Ovary (tissue), 9 donors: Measurements from ENCODE around the gene USP28. TPM values are rescaled to one million over a fixed set of nuclear protein-coding genes. Genes with fewer than 3 reads are reported as not detected.

Experiments used
- DNase-seq, 5 donors: peaks; one replicate each; pipeline ENCODE4 v3.0.0-alpha.2; 2019 to 2020
- H3K27ac ChIP-seq, 2 donors: fragments of 200-600 bp; one replicate each; pipeline versions ENCODE4 v1.5.1 to v1.8.0; 2019 to 2022
- H3K27me3 ChIP-seq: fragments of 200-600 bp; one replicate; pipeline ENCODE4 v1.8.0; 2022
- H3K36me3 ChIP-seq: fragments of 200-600 bp; sonication (generic); one replicate; pipeline ENCODE4 v1.5.1; 2019
- H3K4me1 ChIP-seq: one replicate; pipeline ENCODE4 v1.8.1; 2013; ENCODE audit warnings: mild to moderate bottlenecking, moderate library complexity; ENCODE audit not compliant: insufficient read depth
- H3K4me3 ChIP-seq: fragments of 200-600 bp; sonication (generic); one replicate; pipeline ENCODE4 v1.5.1; 2017
- H3K9me3 ChIP-seq, 2 donors: fragments of 200-600 bp in 1 of 2; sonication (generic) in 1 of 2; one replicate each; pipeline versions ENCODE4 v1.5.1 to v1.8.1; 2013 to 2019; ENCODE audit warnings: mild to moderate bottlenecking in 1 of 2, moderate library complexity in 1 of 2
- CTCF ChIP-seq, 3 donors: fragments of 450-650 bp in 2 of 3; fragments of 200-600 bp in 1 of 3; IDR thresholded peaks; one replicate each; pipeline versions ENCODE4 v1.5.1 to v1.8.0; 2016 to 2022; ENCODE audit warnings: antibody characterized with exemption in 3 of 3, mild to moderate bottlenecking in 1 of 3
- EP300 ChIP-seq: sonication (generic); formaldehyde crosslinking; IDR thresholded peaks from one replicate; pipeline ENCODE4 v1.6.1; 2017; ENCODE audit warnings: antibody characterized with exemption
- POLR2A ChIP-seq: fragments of 450-650 bp; IDR thresholded peaks from one replicate; pipeline ENCODE4 v1.6.1; 2017; ENCODE audit warnings: antibody characterized with exemption, mild to moderate bottlenecking, moderate library complexity
- WGBS, 3 donors: extraction: QIAGEN DNeasy Blood & Tissue Kit in 1 of 3; methylation state at CpG; one replicate each; pipeline versions ENCODE4 v1.1.5 to v1.1.7; 2013 to 2017; 5-methylcytosine and 5-hydroxymethylcytosine counted together
- intact Hi-C, 4 donors: fragments of 100-400 bp; cut with DNase I; formaldehyde crosslinking; loops; one replicate each; pipeline versions ENCODE4 v1.11.0 to v1.15.1; 2022 to 2023
- polyA plus RNA-seq, 2 donors: library from polyadenylated mRNA; stranded (reverse); fragments of 200-250 nt in 1 of 2; fragments of 350-450 nt in 1 of 2; fragmentation: Illumina TruSeq in 1 of 2; extraction: RNeasy Lipid Tissue Mini Kit (QIAGEN cat#74804) in 1 of 2; gene quantifications; one replicate each; pipeline ENCODE4 v1.2.3, GENCODE V29; 2013 to 2014
- total RNA-seq, 7 donors: library from RNA; depleted of rRNA in 2 of 7; stranded (reverse); fragments of >200 nt in 2 of 7; fragmentation: NEBNext Ultra II Directional in 3 of 7; extraction: Animal tissue kit (Norgen Biotek cat#: 25700) in 3 of 7; gene quantifications; one replicate each; pipeline versions ENCODE4 v1.1.0 to v1.2.4, GENCODE V29; 2016 to 2023
- donor health status: DM: no; HTN: no; CAD: no; lungs with moderate emphysema.
- donor health status: DM: no; HTN: no; CAD: no.
- donor health status: Bipolar disorder and iron deficiency.
- donor health status: DM: yes; HTN: yes; CAD: no.
- donor health status: DM: no; HTN: no; CAD: no.
- donor health status: DM: yes; HTN: yes; CAD: no.

USP28 gene
- total and polyA plus RNA-seq, 9 donors: 11.0 to 29.5 (median 23.4) TPM

DNA sequence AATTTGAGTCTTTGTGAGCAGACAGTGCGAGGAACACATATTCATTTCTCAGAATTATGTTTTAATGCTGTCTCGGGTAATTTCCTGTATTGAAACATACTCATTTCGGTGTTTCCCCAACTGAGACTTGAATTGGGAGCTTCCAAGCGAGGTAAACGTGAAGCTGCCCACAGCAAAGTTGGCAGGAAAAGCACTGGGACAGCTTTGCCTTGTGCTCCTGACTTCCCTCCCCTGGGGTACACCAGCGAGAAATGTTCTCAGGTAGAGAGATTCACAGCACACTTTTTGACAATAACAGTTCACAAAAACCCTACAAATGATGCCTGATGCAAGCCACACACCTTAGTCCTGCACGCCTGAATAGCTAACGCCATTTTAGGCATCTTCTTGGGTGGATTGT lies 32.3 kb upstream of the USP28 start:
- DNase-seq: no peak
- no peak overlapping the region for H3K4me3 ChIP-seq
- H3K36me3 ChIP-seq: no peaks in the 10 kb centered on the region
- no peaks in the 10 kb centered on the region for H3K9me3 ChIP-seq
- no peaks in the 10 kb centered on the region for H3K4me1 ChIP-seq
- WGBS, 3 donors: 73 to 80% (median 78%) methylated on average over 8 of the region's 8 CpGs
- H3K27me3 ChIP-seq: no peaks in the 10 kb centered on the region
- intact Hi-C loops: no loop called here
- TF ChIP-seq EP300: no peak
- TF ChIP-seq CTCF (IDR thresholded peaks at IDR 0.05): no peak
- no peak for TF ChIP-seq POLR2A
- H3K27ac ChIP-seq: no peak overlapping the region

- H3K4me3 ChIP-seq: no peak overlapping the region
- H3K4me1 ChIP-seq: no peaks in the 10 kb centered on the region
- no peaks in the 10 kb centered on the region for H3K27me3 ChIP-seq
- WGBS, 3 donors: 8 to 23% (median 10%) methylated on average over 1 of the region's 1 CpG
- no peaks in the 10 kb centered on the region for H3K9me3 ChIP-seq
- no peaks in the 10 kb centered on the region for H3K36me3 ChIP-seq
- TF ChIP-seq EP300 (no peak), CTCF (IDR thresholded peaks at IDR 0.05) (no peak), POLR2A (no peak)
- H3K27ac ChIP-seq: no peak overlapping the region
- intact Hi-C loops: no loop called here
- DNase-seq: no peak
These were observed 31.8 kb upstream of the USP28 start for GRCh38 chr11:113907152-113907551.

DNA sequence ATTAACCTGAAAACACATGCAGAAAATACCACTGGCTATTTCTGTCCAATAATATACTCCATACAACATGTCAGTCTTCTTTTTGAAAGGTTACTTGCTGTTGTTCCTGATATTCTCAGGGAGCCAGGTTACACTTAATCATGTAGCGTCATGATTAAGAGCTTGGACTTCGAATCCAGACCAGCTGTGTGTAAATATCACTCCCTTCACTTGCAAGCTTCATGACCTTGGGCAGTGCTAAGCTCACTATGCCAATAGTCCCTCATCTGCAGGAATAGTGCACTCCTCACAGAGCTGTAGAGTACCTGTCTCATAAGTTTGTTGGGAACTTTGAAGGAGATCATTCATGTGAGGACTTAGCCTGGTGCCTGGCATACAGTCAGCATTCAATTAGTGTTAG lies 31.1 kb upstream of the USP28 start:
- H3K4me3 ChIP-seq: no peak overlapping the region
- no peaks in the 10 kb centered on the region for H3K4me1 ChIP-seq
- intact Hi-C loops: no loop called here
- no peaks in the 10 kb centered on the region for H3K36me3 ChIP-seq
- DNase-seq: no peak
- no peaks in the 10 kb centered on the region for H3K27me3 ChIP-seq
- 10 to 26% (median 14%) methylated on average over 2 of the region's 2 CpGs for WGBS, 3 donors
- TF ChIP-seq CTCF (IDR thresholded peaks at IDR 0.05): no peak
- TF ChIP-seq POLR2A: no peak
- TF ChIP-seq EP300: no peak
- H3K27ac ChIP-seq: no peak overlapping the region
- no peaks in the 10 kb centered on the region for H3K9me3 ChIP-seq

DNA sequence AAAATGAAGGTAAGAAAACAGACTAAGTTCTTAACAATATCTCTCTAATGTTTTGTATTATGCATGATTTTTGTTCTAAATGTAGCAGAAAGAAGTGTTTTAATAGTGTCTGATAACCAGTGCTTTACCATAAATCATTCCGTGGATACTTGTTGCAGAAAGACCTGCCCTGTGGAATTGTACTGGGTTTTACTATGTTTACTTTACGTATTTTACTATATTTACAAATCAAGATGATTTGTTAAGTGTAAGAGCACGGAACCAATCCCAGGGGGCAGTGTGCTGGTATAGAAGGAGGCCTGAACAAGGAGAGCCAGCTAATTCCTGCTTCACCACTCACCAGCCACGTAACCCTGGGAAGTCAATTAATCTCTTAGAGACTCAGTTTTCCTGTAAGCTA lies 30.7 kb upstream of the USP28 start:
- Histone ChIP-seq H3K27ac (no peak overlapping the region), H3K4me3 (no peak overlapping the region), H3K27me3 (no peaks in the 10 kb centered on the region), H3K36me3 (no peaks in the 10 kb centered on the region), H3K4me1 (no peaks in the 10 kb centered on the region), H3K9me3 (no peaks in the 10 kb centered on the region)
- no peak for DNase-seq
- TF ChIP-seq POLR2A (no peak), EP300 (no peak)
- 26 to 36% (median 34%) methylated on average over 4 of the region's 4 CpGs for WGBS, 3 donors
- intact Hi-C loops: no loop called here

DNA sequence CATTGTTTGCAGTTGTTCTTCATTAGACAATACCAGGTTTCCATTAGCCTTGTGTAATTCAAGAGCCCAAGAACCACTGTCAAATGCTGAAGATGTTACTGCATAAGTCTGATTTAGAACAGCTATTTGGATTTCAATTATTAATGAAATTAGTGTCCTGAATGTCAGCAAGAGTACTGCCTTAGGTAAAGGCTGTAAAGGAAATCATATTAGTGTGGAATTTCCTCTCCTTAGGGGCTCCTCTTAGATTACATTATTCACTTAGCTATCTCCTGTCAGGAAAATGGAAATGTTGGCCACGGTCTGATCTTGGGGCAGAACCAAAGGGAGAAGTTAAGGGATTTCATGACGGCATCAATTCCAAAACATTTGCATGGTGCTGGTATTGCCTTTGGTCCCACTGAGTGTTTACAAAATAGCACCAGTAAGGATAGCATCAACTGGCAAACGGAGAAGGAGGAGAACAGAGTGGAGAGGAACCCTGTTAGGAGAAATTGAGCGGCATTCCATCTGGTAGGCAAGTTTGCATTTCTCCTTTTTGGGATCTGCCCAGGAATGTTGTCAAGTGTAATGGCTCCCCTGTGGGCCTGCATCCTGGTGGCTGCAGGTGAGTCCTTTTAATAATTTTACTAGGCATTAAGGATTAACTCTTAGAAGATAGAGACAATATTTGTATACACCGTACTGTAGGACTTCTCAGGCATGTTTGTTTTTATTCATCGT lies 29.2 kb upstream of the USP28 start, which contains the start of gene HTR3B:
Gene HTR3B (plus strand): TSS at position 418 of the 723 bp plus-strand sequence. CDS start 138 bp downstream, at position 556.
- H3K36me3 ChIP-seq: no peaks in the 10 kb centered on the region
- no peaks in the 10 kb centered on the region for H3K4me1 ChIP-seq
- no peak within 1 kb of the TSS for H3K27ac ChIP-seq
- no peak within 1 kb of the TSS for H3K4me3 ChIP-seq
- intact Hi-C loops: no loop called here
- no peak for DNase-seq
- TF ChIP-seq CTCF (IDR thresholded peaks at IDR 0.05) (no peak), EP300 (no peak), POLR2A (no peak)
- 62 to 71% (median 69%) methylated on average over 6 of the region's 6 CpGs for WGBS, 3 donors
- no peaks in the 10 kb centered on the region for H3K9me3 ChIP-seq
- no peaks in the 10 kb centered on the region for H3K27me3 ChIP-seq
